RPMI7951 (cell line): ENCODE data around the gene DAG1. TPM values are rescaled to one million over a fixed set of nuclear protein-coding genes. Genes with fewer than 3 reads are reported as not detected.
"Not testable (repeated sequence)": the region's sequence is repeated elsewhere in the genome, so short reads cannot be mapped to it uniquely, and the experiment has no call there.

ENCODE experiments used
- DNase-seq: peaks from one replicate; pipeline ENCODE4 v3.0.0-alpha.2; 2012; ENCODE audit warnings: low read depth
- total RNA-seq: library from RNA; depleted of rRNA; stranded (reverse); fragments of >200 nt; shearing (Covaris generic); gene quantifications from 2 replicates; pipeline ENCODE4 v1.2.3, GENCODE V29; 2014

Gene DAG1
- total RNA-seq, 1 experiment from 2014 or later, result 75.7 TPM

DNA sequence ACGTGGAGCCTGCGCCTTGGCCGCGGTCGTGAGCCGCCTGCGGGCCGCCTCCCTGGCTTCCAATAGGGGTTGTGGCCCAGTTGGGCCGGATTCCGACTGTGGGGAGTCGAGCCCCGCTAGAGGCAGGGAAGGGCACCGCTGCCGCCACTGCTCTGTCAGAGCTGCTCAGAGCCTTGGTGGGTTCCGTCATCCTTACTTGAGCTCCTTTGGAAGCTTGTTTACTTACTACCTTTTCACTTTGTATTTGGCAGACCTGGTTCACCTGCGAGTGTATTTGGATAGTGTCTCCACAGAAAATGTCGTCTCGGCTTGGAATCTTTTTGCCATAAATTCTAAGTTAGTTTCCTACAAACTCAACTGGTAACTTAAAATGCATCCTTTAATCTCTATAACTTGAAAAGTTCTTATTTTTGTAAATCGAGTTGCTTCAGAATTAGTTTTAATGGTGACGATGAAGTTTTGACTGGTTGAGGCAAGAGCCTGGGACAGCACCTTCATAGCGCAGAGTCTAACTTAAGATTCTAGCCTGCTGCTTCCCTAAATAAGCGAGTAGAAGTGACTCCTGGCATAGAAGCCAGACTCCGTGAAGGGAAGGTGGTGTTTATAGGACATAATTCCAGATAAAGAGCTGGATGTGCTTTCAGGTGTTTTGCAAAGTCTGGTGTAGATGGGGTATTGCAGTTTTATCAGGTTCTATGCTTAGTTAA is 800 bp downstream of the DAG1 start:
- no peak for DNase-seq

DNA sequence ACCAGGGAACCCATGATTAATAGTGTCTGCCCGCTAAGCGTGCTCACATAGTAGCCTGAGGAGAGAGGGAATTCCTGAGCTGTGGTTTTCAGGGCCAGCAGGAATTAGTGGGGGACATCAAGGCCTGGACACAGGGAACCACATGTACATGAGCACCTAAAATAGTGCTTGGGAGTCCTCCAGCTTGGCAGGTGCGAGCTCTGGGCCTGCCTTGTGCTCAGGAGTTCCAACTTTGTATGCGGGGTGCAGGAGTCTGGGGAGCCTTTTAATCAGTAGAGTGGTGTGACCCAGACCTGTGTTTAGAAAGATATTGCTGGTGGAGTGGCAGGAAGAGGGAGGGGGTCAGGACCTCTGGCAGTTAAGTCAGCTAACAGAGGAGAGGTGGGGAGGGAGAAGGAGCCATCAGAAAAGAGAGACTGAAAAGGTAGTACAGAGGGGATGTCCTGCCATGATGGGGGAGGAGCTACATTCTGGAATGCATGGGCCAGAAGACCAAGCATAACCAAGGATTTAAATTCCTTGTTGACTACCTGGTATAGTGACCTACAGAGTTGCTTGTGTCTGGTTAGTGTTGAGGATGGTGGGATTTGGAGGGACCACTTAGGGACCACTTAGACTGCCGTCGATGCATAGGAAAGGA is 1.9 kb downstream of the DAG1 start:
- DNase-seq, result peak; percentile 52

- DNase-seq, result peak; percentile 73
Measured at GRCh38 chr3:49476563-49476962, 6.5 kb downstream of the DAG1 start.

DNA sequence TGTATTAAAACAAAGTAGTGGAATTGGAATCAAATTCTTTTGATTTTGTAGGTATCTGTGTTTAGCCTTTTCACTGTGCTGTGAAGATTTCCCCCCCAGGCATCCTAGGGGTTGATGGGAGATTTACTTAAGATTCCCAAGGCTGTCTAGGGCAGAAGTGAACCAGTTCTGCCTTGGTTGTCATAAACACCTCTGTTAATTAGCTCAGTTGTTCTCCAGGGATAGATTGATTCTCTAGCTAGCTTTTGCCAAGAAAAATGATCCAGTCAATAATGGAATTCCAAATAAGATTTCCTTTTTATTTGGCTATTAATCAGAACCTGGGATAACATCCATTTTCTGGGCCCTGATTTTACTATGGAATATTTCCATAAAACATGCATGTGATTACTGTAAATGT is 12.7 kb downstream of the DAG1 start:
- no peak for DNase-seq

DNA sequence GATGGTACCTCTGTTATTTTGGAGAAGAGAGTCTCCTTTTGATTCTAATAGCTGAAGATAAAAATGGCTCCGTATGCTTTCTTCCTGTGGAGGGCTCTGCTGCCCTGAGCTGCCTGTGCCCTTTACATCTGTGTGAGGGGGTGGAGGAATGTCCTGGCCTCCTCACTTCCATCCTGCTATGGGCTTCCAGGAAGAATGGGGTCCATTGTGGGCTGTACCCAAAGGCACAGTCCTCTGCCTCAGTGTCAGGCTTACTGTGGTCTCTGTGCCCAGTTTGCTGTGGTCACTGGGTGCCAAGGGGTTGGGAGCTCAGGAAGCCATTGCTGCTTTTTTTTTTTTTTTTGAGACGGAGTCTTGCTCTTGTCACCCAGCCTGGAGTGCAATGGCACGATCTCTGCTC is 14.4 kb downstream of the DAG1 start:
- DNase-seq, result peak; percentile 47

GRCh38 chr3:49489247-49489646 is 19.2 kb downstream of the DAG1 start:
- no peak for DNase-seq

DNA sequence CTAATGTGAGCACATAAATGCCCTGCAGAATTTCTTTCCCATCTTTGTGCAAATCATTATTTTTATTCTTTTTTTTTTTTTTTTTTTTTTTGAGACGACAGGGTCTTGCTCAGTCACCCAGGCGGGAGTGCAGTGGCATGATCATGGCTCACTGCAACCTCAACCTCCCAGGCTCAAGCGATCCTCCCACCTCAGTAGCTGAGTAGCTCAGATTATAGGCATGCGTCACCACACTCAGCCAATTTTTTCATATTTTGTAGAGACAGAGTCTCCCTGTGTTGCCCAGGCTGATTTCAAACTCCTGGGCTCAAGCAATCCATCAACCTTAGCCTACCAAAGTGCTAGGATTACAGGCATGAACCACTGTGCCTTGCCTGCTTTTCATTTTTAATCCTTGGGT is 22.9 kb downstream of the DAG1 start:
- DNase-seq, result no peak

- DNase-seq, result no peak
Measured at GRCh38 chr3:49493901-49494300, 23.8 kb downstream of the DAG1 start.

DNA sequence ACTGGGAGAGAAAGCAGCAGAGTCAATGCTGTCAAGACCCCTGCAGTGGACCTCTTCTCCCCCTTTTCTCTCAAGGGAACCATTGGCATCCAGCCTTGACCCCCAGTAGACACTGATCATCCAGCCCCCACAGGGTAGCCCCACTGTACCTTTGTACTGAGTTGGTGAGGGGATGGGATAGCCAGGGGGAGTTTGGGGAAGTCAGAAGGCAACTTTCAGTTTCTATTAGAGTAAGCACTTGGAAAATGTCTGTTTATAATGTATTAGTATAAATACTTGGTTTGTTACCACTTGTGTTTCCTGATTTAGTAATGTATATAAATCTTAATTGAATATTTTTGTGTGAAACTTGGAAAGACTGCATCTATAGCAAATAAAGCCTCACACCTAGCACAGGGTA is 25.0 kb downstream of the DAG1 start:
- DNase-seq, result no peak

- DNase-seq, result not testable (repeated sequence)
Measured at GRCh38 chr3:49496845-49497244, 26.8 kb downstream of the DAG1 start.

DNA sequence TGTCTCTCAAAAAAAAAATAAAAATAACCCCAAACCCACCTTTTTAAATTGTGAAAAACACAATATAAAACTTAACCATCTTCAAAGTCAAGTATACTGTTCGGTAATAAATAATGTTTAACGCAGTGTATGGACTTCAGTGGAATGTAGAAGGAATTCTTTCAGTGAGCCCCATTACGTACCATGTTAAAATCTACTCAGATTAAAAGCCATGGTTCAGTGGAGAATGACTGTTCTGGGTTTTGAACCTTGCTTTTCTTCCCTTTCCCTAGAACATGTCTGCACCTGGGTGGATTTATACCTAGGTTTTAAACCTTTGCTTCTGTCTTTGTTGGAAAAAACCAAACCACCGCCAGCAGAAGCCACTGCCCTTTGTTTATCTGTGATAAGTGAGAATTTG is 27.5 kb downstream of the DAG1 start:
- DNase-seq, result no peak

GRCh38 chr3:49498239-49498638 is 28.2 kb downstream of the DAG1 start:
- no peak for DNase-seq

DNA sequence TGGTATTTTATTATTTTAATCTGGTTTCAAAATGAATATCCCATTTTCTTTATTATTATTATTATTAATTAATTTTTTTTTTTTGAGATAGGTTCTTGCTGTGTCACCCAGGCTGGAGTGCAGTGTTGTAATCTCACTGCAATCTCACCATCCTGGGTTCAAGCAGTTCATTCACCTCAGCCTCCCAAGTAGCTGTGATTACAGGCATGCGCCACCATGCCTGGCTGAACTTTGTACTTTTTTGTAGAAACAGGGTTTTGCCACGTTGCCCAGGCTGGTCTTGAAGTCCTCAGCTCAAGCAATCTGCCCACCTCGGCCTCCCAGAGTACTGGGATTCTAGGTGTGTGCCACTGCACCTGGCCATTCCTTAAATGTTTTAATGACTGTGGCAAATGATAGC is 28.6 kb downstream of the DAG1 start:
- no peak for DNase-seq

GRCh38 chr3:49500205-49500731 is 30.2 kb downstream of the DAG1 start:
- no peak for DNase-seq

DNA sequence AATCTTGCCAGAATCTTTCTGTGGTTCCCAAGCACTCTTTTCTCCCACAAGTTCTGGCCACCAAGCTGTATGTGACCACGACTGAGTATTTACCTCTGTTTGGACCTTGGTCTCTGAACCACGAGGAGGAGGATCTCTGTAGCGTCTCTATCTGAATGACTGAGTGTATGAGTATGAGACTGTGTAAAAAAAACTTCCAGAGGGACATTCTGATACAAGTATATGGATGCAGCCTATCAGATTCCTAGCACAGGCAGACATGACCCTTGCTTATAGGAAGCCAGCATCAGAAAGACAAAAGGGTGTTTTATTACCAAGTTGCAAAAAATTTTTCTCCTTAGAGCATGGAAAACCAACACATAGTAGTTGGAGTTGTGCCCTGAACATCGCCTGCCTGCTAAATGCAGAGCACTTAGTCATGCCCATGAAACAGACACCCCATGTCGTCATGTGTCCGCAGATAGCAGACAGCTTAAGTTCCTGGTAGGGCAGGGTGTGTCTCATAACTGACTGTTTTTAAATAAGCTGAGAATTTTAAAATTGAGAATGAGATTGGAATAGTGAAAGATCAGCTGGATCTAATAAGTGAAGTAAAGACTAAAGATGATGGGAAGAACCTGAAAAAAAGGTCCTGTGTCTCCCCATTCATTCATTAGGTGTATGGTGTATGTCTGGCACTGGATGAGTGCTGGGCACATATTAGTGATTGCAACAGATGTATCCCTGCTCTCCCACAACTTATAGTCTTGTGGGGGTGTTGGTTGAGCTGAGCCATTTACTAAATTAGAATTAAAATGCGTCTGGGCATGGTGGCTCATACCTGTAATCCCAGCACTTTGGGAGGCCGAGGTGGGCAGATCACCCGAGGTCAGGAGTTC is 30.9 kb downstream of the DAG1 start:
- peak; percentile 93 for DNase-seq

- DNase-seq, result no peak
Measured at GRCh38 chr3:49501842-49502241, 31.8 kb downstream of the DAG1 start.

- no peak for DNase-seq
Measured at GRCh38 chr3:49506906-49507305, 36.8 kb downstream of the DAG1 start.

DNA sequence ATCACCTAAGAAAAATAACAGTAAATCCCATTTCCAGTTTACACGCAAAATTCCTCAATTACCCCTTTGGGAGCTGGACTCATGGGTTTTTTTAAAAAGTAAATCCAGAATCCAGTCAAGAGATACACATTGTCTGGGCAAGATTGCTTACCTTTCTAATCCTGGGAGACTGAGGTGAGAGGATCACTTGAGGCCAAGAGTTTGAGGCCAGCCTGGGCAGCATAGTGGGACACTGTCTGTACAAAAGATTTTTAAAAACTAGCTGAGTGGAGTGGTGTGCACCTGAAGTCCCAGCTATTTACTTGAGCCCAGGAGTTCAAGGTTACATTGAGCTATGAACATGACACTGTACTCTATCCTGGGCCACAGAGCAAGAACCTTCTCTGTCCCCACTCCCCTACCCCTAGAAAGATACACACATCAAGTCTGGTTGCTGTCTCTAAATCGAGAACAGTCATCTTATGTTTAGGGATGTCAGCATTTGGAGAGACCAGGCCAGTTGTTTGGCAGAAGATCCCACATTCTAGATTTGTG is 39.0 kb downstream of the DAG1 start:
- DNase-seq, result no peak

DNA sequence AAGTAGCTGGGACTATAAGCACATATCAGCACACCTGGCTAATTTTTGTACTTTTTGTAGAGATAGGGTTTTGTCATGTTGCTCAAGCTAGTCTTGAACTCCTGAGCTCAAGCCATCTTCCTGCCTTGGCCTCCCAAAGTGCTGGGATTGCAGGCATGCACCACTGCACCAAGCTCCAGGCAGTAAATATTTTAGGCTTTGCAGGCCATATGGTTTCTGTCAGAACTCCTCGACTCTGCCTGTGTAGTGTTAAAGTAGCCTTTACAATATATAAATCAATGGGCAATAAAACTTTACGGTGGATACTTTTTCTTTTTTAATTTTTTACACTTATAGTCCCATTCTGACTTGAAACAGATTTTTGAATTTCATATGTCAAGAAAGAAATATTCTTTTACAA is 41.6 kb downstream of the DAG1 start:
- no peak for DNase-seq

- DNase-seq, result no peak
Measured at GRCh38 chr3:49512781-49513355, 42.8 kb downstream of the DAG1 start.

DNA sequence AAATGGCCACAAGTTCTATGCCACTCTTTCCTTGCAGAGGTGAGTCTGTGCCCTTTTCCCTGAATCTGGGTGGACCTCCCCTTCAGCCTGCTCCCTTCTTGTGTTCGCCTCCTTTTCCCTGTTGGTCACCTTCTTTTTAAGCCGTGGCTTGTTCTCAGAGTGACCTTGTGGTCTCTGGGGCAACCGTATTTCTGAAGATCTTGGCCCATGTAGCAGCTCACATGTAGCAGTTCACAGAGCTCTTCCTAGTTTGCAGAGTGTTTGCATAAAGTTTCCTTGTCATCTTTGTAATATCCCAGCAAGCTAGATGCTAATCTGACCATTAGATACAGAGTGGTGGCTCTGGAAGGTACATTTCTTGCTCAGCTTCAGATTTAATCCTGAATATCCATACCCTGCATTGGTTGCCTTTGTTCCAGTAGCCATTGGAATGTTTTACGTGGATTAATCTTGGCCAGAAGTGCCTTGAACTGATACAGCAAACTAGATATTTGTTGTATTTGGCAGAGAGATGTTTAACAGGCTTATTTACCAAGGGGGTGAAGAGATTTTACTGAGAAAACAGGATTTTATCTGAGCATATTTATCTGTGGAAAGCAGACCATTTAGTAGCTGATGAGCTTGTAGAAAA is 43.5 kb downstream of the DAG1 start:
- DNase-seq, result no peak
